ENCODE measurements around the gene ZCCHC10. TPM values are rescaled to one million over a fixed set of nuclear protein-coding genes. Genes with fewer than 3 reads are reported as not detected.
"Not testable (repeated sequence)": the region's sequence is repeated elsewhere in the genome, so short reads cannot be mapped to it uniquely, and the experiment has no call there.

The ZCCHC10 gene
- total RNA-seq, 1 experiment from 2014 or later = 15.6 TPM

DNA sequence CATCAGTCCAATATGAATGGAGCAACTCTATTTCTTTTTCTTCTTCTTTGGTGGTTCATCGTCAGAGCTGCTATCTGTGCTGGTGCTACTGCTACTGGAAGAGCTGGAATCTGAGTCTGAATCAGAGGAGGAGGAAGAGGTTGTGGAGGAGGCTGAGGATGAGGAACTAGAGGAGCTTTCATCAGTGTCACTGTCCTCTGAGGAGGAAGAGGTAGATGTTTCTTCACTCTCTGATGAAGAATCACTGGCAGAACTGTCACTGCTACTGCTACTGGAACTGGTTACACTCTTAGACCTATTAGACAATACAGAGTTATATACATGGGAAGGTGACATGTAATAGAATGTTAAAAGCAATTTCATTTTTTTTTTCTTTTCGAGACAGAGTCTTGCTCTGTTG, 27.8 kb downstream of the ZCCHC10 start:
- DNase-seq (ENCODE audit: low read depth) = no peak
- in situ Hi-C loops (cut with HindIII; ENCODE audit: low pct_unique_long_range_greater_than_20kb, low sequenced_read_pairs) = no loop called here

GRCh38 chr5:132996307-132996706, 30.0 kb downstream of the ZCCHC10 start:
- DNase-seq (ENCODE audit: low read depth) = no peak
- in situ Hi-C loops (cut with HindIII; ENCODE audit: low pct_unique_long_range_greater_than_20kb, low sequenced_read_pairs) = no loop called here

DNA sequence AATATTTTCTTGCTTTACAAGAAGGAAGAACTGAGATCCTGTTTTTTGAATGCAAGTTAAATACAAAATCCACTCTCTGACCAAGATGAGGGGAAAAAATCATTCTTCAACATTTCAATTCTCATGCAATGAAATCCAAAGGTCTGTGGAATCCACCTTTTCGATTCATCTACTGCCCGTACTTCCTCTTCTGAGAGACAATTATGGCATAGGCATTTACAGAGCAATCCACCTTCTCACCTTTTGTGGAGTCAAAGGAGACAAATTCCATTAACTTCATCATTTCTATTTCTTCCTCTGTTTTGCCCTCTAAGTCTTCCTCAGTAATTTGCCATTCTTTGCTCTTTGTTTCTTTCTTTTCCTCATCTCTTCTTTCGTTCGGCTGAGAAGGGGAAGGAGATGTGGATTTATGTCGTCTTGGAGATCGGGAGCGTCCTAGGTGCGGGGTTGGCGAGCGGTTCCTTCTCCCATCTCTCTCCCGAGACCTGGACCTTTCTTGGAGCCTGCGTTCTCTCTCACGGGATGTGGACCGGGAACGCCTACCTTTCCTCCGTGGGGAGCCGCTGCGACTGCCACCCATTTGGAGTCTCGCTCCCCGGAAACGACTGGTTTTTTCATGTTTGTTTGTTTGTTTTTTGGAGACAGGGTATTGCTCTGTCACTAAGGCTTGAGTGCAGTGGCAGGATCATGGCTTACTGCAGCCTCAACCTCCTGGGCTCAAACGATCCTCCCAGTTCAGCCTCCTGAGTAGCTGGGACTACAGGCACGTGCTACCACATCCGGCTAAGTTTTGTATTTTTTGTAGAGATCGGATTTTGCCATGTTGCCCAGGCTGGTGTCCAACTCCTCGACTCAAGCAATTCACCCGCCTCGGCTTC, 38.6 kb downstream of the ZCCHC10 start:
- DNase-seq (ENCODE audit: low read depth) = no peak
- in situ Hi-C loops (cut with HindIII; ENCODE audit: low pct_unique_long_range_greater_than_20kb, low sequenced_read_pairs) = no loop called here

DNA sequence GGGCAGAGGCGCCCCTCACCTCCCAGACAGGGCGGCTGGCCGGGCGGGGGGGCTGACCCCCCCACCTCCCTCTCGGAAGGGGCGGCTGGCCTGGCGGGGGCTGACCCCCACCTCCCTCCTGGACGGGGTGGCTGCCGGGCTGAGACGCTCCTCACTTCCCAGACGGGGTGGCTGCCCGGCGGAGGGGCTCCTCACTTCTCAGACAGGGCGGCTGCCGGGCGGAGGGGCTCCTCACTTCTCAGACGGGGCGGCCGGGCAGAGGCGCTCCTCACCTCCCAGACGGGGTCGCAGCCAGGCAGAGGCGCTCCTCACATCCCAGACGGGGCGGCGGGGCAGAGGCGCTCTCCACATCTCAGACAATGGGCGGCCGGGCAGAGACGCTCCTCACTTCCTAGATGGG, 43.4 kb downstream of the ZCCHC10 start:
- DNase-seq (ENCODE audit: low read depth); in situ Hi-C loops (cut with HindIII; ENCODE audit: low pct_unique_long_range_greater_than_20kb, low sequenced_read_pairs): not testable (repeated sequence)

DNA sequence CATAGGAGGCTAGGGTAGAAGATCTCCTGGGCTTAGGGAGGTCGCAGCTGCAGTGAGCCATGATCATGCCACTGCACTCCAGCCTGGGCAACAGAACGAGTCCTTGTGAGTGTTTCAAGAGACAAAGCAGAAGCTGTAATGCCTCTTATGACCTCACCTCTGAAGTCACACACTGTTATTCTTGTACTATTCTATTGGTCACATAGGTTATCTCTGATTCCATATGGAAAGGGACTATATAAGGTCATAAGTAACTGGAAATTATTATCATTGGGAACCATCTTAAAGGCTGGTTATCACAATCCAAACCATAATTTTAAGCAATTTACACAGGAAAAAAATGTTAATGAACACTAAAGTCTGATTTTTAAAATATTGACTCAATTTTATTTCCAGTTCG, 45.1 kb downstream of the ZCCHC10 start:
- in situ Hi-C loops (cut with HindIII; ENCODE audit: low pct_unique_long_range_greater_than_20kb, low sequenced_read_pairs) = no loop called here

DNA sequence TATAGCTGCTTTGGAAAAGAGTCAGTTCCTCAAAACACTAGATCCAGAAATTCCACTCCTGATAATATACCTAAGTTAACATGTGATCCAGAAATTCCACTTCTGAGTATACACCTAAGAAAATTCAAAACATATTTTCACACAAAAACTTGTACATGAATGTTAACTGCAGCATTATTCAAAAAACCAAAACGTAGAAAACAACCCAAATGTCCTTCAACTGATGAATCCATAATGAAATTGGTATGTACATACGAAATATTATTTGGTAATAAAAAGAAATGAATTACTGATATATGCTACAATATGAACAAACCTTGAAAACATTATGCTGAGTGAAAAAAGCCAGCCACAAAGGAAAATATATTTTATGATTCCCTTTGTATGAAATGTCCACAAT, 46.4 kb downstream of the ZCCHC10 start:
- in situ Hi-C loops (cut with HindIII; ENCODE audit: low pct_unique_long_range_greater_than_20kb, low sequenced_read_pairs) = no loop called here

More for the DNA sequence above, 45.1 kb downstream of the ZCCHC10 start:
- DNase-seq (ENCODE audit: low read depth) = no peak

GRCh38 chr5:132979367-132979940, 46.9 kb downstream of the ZCCHC10 start:
- peak; percentile 74 for DNase-seq (ENCODE audit: low read depth)
- in situ Hi-C loops (cut with HindIII; ENCODE audit: low pct_unique_long_range_greater_than_20kb, low sequenced_read_pairs) = no loop called here

More for the DNA sequence above, 46.4 kb downstream of the ZCCHC10 start:
- no peak for DNase-seq (ENCODE audit: low read depth)

DNA sequence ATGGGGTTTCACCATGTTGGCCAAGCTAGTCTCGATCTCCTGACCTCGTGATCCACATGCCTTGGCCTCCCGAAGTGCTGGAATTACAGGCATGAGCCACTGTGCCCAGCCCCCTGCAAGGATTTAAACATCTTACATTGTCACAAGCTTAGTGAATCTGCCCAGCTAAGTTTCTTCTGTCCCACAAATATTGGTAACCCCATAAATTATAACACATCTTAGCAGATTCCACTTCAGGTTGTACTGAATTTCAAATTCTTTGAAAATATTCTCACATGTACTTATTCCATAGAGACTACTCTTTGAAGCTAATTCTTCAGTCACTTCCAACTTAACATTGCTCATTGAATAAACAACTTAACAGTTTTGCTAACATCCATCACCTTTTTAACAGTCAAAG, 49.5 kb downstream of the ZCCHC10 start:
- DNase-seq (ENCODE audit: low read depth) = no peak
- in situ Hi-C loops (cut with HindIII; ENCODE audit: low pct_unique_long_range_greater_than_20kb, low sequenced_read_pairs) = no loop called here

DNA sequence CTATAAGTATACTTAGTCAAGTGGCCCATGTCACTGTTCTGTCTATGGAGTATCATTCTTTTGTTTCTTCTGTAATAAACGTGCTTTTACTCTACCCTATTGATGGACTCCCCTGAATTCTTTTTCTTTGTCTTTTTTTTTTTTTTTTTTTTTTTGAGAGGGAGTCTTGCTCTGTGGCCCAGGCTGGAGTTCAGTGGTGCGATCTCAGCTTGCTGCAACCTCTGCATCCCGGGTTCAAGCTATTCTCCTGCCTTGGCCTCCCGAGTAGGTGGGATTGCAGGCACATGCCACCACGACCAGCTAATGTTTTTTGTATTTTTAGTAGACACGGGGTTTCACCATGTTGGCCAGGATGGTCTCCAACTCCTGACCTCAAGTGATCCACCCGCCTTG, 53.9 kb downstream of the ZCCHC10 start:
- in situ Hi-C loops (cut with HindIII; ENCODE audit: low pct_unique_long_range_greater_than_20kb, low sequenced_read_pairs); DNase-seq (ENCODE audit: low read depth): not testable (repeated sequence)

GRCh38 chr5:132971483-132972435, 54.6 kb downstream of the ZCCHC10 start:
- DNase-seq (ENCODE audit: low read depth) = no peak
- in situ Hi-C loops (cut with HindIII; ENCODE audit: low pct_unique_long_range_greater_than_20kb, low sequenced_read_pairs) = no loop called here

- in situ Hi-C loops (cut with HindIII; ENCODE audit: low pct_unique_long_range_greater_than_20kb, low sequenced_read_pairs) = no loop called here
- DNase-seq (ENCODE audit: low read depth) = no peak
Observed at GRCh38 chr5:132965120-132965519, 61.2 kb downstream of the ZCCHC10 start.

GRCh38 chr5:132963171-132964104, 62.9 kb downstream of the ZCCHC10 start, which contains the start of gene AFF4:
AFF4 (minus strand) TSS chr5:132963634; CDS start chr5:132937189, 26,445 bp downstream.
- DNase-seq (ENCODE audit: low read depth) = peak; percentile 94
- in situ Hi-C loops (cut with HindIII; ENCODE audit: low pct_unique_long_range_greater_than_20kb, low sequenced_read_pairs) = no loop called here

- in situ Hi-C loops (cut with HindIII; ENCODE audit: low pct_unique_long_range_greater_than_20kb, low sequenced_read_pairs) = no loop called here
- peak; percentile 75 for DNase-seq (ENCODE audit: low read depth)
Observed at GRCh38 chr5:132962429-132963021, 63.8 kb downstream of the ZCCHC10 start.

GRCh38 chr5:132961887-132962286, 64.5 kb downstream of the ZCCHC10 start:
- in situ Hi-C loops (cut with HindIII; ENCODE audit: low pct_unique_long_range_greater_than_20kb, low sequenced_read_pairs) = no loop called here
- DNase-seq (ENCODE audit: low read depth) = peak; percentile 6

DNA sequence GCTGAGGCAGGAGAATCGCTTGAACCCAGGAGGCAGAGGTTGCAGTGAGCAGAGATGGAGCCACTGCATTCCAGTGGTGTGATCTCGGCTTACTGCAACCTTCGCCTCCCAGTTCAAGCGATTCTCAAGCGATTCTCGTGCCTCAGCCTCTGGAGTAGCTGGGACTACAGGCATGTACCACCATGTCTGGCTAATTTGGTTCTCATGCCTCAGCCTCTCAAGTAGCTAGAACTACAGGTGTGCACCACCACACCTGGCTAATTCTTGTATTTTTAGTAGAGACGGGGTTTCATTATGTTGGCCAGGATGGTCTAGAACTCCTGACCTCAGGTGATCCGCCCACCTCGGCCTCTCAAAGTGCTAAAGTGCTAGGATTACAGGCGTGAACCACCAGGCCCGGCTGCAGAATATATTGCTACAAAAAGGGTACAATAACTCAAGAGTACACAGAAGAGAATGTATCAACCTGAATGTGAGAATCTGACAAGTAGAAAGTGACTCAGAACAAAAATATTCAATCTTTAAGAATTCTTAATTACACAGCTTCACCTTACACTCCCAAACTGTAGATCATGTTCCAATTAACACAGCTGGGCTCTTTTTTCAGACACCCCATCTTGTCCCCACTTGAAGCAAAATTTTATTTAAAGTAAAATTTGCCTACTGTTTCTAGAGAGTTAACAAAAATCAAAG, 65.1 kb downstream of the ZCCHC10 start:
- DNase-seq (ENCODE audit: low read depth) = peak; percentile 19
- in situ Hi-C loops (cut with HindIII; ENCODE audit: low pct_unique_long_range_greater_than_20kb, low sequenced_read_pairs) = not testable (repeated sequence)

- in situ Hi-C loops (cut with HindIII; ENCODE audit: low pct_unique_long_range_greater_than_20kb, low sequenced_read_pairs); DNase-seq (ENCODE audit: low read depth): not testable (repeated sequence)
Observed at GRCh38 chr5:132956166-132956799, 70.1 kb downstream of the ZCCHC10 start.

Measured in Caki2 (cell line).